OCI-LY1 (cell line): Measurements from ENCODE around the gene EYS.

Source experiments
- H2AFZ ChIP-seq: fragments of 200-600 bp; sonication (generic), shearing (Covaris generic); 2 replicates; pipeline ENCODE4 v1.6.0; 2014; ENCODE audit warnings: antibody characterized with exemption, mild to moderate bottlenecking, low read length
- H3F3A ChIP-seq: fragments of 200-600 bp; sonication (generic), shearing (Covaris generic); 2 replicates; pipeline ENCODE4 v1.6.0; 2014; ENCODE audit warnings: mild to moderate bottlenecking, antibody characterized with exemption, low read length, moderate library complexity; ENCODE audit not compliant: insufficient read depth
- H3K27ac ChIP-seq: fragments of 200-600 bp; sonication (generic); 2 replicates; pipeline ENCODE4 v1.5.1; 2014; ENCODE audit warnings: low read length, mixed run types, mild to moderate bottlenecking, low read depth; ENCODE audit not compliant: poor library complexity, severe bottlenecking
- H3K27me3 ChIP-seq: fragments of 200-600 bp; sonication (generic); 2 replicates; pipeline ENCODE4 v1.6.0; 2014; ENCODE audit warnings: antibody characterized with exemption, mild to moderate bottlenecking, low read length, moderate library complexity; ENCODE audit not compliant: insufficient read depth
- H3K36me3 ChIP-seq: fragments of 200-600 bp; sonication (generic); 2 replicates; pipeline ENCODE4 v1.6.1; 2014; ENCODE audit warnings: mild to moderate bottlenecking, antibody characterized with exemption, low read length, moderate library complexity, mixed read lengths; ENCODE audit not compliant: insufficient read depth
- H3K4me1 ChIP-seq: fragments of 200-600 bp; sonication (generic); 2 replicates; pipeline ENCODE4 v1.5.1; 2014; ENCODE audit warnings: mild to moderate bottlenecking, low read length, moderate library complexity; ENCODE audit not compliant: insufficient read depth, severe bottlenecking
- H3K4me2 ChIP-seq: fragments of 200-600 bp; sonication (generic), shearing (Covaris generic); 2 replicates; pipeline ENCODE4 v1.6.1; 2014; ENCODE audit warnings: low read length
- H3K4me3 ChIP-seq: fragments of 200-600 bp; sonication (generic); 2 replicates; pipeline ENCODE4 v1.5.1; 2014; ENCODE audit warnings: low read length, low read depth, mild to moderate bottlenecking, mixed read lengths; ENCODE audit not compliant: poor library complexity, severe bottlenecking
- H3K79me2 ChIP-seq: fragments of 200-600 bp; shearing (Covaris generic); 2 replicates; pipeline ENCODE4 v1.6.1; 2016; ENCODE audit warnings: mixed run types, low read length, mixed read lengths; ENCODE audit not compliant: insufficient read depth
- H3K9ac ChIP-seq: fragments of 200-600 bp; sonication (generic), shearing (Covaris generic); 2 replicates; pipeline ENCODE4 v1.6.1; 2014; ENCODE audit warnings: mild to moderate bottlenecking, low read length, mixed read lengths
- H3K9me2 ChIP-seq: fragments of 200-600 bp; sonication (generic), shearing (Covaris generic); 2 replicates; pipeline ENCODE4 v1.6.1; 2014; ENCODE audit warnings: low read depth, mild to moderate bottlenecking, low read length, mixed read lengths
- H3K9me3 ChIP-seq: fragments of 200-600 bp; shearing (Covaris generic); 2 replicates; pipeline ENCODE4 v1.6.1; 2014; ENCODE audit warnings: low read length, mixed read lengths
- H4K20me1 ChIP-seq: fragments of 200-600 bp; sonication (generic), shearing (Covaris generic); 2 replicates; pipeline ENCODE4 v1.6.0; 2016; ENCODE audit warnings: mild to moderate bottlenecking, low read length; ENCODE audit not compliant: insufficient read depth
- EZH2 ChIP-seq: fragments of 200-600 bp; sonication (generic), shearing (Covaris generic); IDR thresholded peaks from 2 replicates; pipeline ENCODE4 v1.8.0; 2017; ENCODE audit warnings: borderline replicate concordance, mixed run types, mild to moderate bottlenecking, antibody characterized with exemption, low read length, moderate library complexity, mixed read lengths
- TF ChIP-seq, protein P1 (sequence below): fragments of 200-600 bp; sonication (generic), shearing (Covaris generic); IDR thresholded peaks from 2 replicates; pipeline ENCODE4 v1.5.1; 2017; ENCODE audit warnings: mild to moderate bottlenecking, antibody characterized with exemption, low read length, moderate library complexity, mixed read lengths

The EYS gene

DNA sequence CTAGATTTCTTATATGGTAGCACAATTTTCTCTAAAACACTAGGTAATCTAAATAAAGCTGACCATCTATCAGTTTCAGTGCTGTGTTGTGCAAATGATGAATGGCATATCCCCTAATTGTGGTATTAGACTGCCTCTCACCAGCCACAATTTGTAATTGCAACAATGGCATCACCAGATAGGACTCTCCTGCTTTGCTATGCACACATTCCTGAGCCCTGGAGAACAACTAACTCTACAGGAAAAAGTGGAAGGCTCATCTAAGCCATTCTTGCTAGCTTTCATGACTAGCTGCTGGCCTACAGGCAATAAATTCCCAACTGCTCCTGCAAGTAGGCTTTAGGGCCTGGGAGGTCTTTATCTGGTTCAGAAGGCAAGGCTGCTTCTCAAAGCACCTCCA is 974.1 kb downstream of the EYS start:
- no peaks in the 10 kb centered on the region for H3K9me3 ChIP-seq

DNA sequence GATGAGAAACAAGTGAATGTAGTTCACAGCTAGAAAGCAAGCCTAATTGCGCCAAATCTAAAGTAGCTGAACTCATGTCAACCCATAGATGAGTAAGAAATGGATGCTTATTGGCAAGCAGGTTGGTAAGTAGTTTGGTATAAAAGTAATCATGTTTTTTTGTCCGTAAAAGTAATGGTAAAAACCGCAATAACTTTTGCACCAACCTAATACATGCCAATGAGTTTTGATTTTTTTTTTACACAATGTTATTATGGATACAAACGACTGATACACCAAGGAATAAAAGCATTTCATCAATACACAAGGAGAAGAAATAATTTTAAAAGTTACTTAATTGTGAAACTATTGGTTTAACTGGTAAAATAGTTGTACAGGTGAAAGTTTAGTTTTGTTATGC is 977.5 kb downstream of the EYS start:
- H2AFZ ChIP-seq, result no peak overlapping the region
- no peak for TF ChIP-seq EZH2
- TF ChIP-seq, protein P1, sequence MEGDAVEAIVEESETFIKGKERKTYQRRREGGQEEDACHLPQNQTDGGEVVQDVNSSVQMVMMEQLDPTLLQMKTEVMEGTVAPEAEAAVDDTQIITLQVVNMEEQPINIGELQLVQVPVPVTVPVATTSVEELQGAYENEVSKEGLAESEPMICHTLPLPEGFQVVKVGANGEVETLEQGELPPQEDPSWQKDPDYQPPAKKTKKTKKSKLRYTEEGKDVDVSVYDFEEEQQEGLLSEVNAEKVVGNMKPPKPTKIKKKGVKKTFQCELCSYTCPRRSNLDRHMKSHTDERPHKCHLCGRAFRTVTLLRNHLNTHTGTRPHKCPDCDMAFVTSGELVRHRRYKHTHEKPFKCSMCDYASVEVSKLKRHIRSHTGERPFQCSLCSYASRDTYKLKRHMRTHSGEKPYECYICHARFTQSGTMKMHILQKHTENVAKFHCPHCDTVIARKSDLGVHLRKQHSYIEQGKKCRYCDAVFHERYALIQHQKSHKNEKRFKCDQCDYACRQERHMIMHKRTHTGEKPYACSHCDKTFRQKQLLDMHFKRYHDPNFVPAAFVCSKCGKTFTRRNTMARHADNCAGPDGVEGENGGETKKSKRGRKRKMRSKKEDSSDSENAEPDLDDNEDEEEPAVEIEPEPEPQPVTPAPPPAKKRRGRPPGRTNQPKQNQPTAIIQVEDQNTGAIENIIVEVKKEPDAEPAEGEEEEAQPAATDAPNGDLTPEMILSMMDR, result no peak

More for the DNA sequence above, 974.1 kb downstream of the EYS start:
- no peak overlapping the region for H3K4me3 ChIP-seq
- H4K20me1 ChIP-seq, result no peaks in the 10 kb centered on the region
- H3F3A ChIP-seq, result no peaks in the 10 kb centered on the region
- H3K79me2 ChIP-seq, result no peaks in the 10 kb centered on the region
- no peak overlapping the region for H3K27ac ChIP-seq
- no peaks in the 10 kb centered on the region for H3K27me3 ChIP-seq
- H2AFZ ChIP-seq, result no peak overlapping the region
- no peak for TF ChIP-seq EZH2
- TF ChIP-seq, protein P1, result peak; percentile 6; the same call in 1 of the 2 replicates
- H3K36me3 ChIP-seq, result no peaks in the 10 kb centered on the region
- H3K9me2 ChIP-seq, result no peaks in the 10 kb centered on the region
- H3K4me1 ChIP-seq, result no peaks in the 10 kb centered on the region
- H3K4me2 ChIP-seq, result no peak overlapping the region
- H3K9ac ChIP-seq, result no peak overlapping the region

DNA sequence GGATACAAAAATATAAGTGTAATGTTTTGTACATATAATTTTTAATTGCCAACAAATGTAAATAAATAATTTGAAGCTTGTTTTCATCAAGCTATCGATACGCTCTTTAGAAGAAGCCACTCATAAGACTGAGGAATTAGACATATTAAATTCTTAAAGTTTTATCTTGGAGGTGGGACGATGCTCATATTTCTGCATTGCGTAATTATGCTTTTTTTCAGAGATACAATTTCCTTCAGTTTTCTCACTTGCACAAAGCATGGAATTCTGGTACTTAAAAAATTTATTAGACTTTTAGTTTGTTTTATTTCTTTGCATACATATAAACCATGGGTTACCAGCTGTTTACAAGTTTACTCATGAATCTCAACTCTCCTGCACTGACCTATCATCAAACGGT is 980.0 kb downstream of the EYS start:
- no peak overlapping the region for H3K4me2 ChIP-seq
- no peaks in the 10 kb centered on the region for H3K36me3 ChIP-seq
- H3K79me2 ChIP-seq, result no peaks in the 10 kb centered on the region
- no peak overlapping the region for H3K4me3 ChIP-seq
- H3F3A ChIP-seq, result no peaks in the 10 kb centered on the region
- H4K20me1 ChIP-seq, result no peaks in the 10 kb centered on the region
- TF ChIP-seq, protein P1, result no peak
- no peak for TF ChIP-seq EZH2
- H2AFZ ChIP-seq, result no peak overlapping the region
- no peak overlapping the region for H3K9ac ChIP-seq
- no peak overlapping the region for H3K27ac ChIP-seq
- H3K4me1 ChIP-seq, result no peaks in the 10 kb centered on the region
- H3K9me3 ChIP-seq, result no peaks in the 10 kb centered on the region
- no peaks in the 10 kb centered on the region for H3K9me2 ChIP-seq
- H3K27me3 ChIP-seq, result no peaks in the 10 kb centered on the region

More for the DNA sequence above, 977.5 kb downstream of the EYS start:
- Histone ChIP-seq H3K4me3 (no peak overlapping the region), H3K9ac (no peak overlapping the region), H3K4me2 (no peak overlapping the region), H3K27me3 (no peaks in the 10 kb centered on the region), H3K4me1 (no peaks in the 10 kb centered on the region), H3K27ac (no peak overlapping the region), H3K79me2 (no peaks in the 10 kb centered on the region), H3F3A (no peaks in the 10 kb centered on the region), H3K9me3 (no peaks in the 10 kb centered on the region), H3K36me3 (no peaks in the 10 kb centered on the region), H3K9me2 (no peaks in the 10 kb centered on the region), H4K20me1 (no peaks in the 10 kb centered on the region)
